ENCODE data around the gene DPF1. TPM values are rescaled to one million over a fixed set of nuclear protein-coding genes. Genes with fewer than 3 reads are reported as not detected.

Gene DPF1
- not detected for total RNA-seq

DNA sequence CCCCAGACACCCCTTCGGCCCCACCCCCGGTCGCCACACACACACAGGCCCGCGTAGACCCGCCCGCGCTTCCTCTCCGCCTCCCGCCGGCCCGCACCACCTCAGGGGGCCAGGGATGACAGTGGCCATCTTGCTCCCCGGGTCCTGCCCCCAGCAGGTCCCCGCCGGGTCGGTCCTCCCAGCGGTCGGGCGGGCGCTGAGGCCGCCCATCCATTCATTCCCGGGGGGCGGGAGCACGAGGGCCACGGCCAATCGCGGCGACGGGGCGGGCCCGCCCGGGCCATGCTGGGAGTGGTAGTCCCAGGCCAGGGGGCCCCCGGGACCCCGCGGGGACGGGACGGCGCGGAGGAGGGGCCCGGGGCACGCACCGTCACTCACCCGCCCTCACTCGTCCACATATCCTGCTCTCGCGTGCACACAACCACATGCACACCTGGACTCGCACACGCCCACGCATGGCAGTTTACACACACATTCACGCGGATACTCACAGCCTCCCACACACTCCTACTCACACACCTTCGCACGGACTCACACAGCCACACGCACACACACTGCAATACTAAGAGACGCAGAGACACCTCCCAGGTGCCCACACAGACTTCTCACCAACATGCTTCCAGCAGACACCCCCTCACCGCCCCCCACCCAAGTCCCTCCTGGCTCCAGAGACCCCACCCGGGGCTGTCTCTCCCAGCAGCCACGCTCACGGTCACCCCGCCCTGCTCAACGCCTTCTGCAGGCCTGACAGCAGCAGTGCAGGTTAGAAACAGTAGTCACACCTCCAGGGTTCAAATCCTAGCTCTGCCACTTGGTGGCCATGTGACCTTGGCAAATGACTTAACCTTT lies at the start of gene DPF1:
TSS of gene DPF1 (minus strand) at position 209 of the 849 bp plus-strand sequence. CDS start at position 129, 80 bp downstream.
- DNase-seq (ENCODE audit: low spot score in 2 of 2) = no peak
- intact Hi-C loops (cut with DNase I; ENCODE audit: low total_unique reads) = loop anchor here (10.0 kb wide), 2 partner anchors 79 to 319 kb away; partner anchors contain the start of genes SIPA1L3 and WDR87
- 5 to 9% methylated on average over 24 to 30 of the region's 61 CpGs for WGBS, 2 donors
- no peak within 1 kb of the TSS for H3K4me3 ChIP-seq (ENCODE audit: low read depth, poor library complexity, severe bottlenecking)
- TF ChIP-seq POLR2A (IDR thresholded peaks at IDR 0.05) = no peak
- TF ChIP-seq, protein P1, sequence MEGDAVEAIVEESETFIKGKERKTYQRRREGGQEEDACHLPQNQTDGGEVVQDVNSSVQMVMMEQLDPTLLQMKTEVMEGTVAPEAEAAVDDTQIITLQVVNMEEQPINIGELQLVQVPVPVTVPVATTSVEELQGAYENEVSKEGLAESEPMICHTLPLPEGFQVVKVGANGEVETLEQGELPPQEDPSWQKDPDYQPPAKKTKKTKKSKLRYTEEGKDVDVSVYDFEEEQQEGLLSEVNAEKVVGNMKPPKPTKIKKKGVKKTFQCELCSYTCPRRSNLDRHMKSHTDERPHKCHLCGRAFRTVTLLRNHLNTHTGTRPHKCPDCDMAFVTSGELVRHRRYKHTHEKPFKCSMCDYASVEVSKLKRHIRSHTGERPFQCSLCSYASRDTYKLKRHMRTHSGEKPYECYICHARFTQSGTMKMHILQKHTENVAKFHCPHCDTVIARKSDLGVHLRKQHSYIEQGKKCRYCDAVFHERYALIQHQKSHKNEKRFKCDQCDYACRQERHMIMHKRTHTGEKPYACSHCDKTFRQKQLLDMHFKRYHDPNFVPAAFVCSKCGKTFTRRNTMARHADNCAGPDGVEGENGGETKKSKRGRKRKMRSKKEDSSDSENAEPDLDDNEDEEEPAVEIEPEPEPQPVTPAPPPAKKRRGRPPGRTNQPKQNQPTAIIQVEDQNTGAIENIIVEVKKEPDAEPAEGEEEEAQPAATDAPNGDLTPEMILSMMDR (IDR thresholded peaks at IDR 0.05) = peak in 1 of 3 donors; percentile 29

DNA sequence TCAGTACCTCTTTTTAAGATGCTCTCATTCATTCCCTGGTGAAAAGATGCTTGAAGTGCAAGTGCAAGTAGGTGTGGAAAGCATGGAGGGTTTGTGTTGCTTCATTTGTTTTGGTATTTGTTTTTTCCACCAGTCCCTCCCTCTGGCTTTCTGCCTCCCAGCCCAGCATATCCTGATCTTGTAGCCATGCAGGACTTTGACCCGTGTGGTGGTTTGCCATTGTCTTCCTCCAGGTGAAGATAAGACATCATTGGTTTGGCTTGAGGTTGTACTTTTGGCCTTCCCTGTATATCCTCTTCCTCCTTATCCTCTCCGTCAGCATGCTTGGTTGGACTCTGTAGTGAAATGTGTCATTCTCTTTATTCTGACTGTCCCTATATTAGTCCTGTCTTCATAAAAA lies 49.5 kb upstream of the DPF1 start:
- TF ChIP-seq POLR2A (IDR thresholded peaks at IDR 0.05) = no peak
- TF ChIP-seq, protein P1 (IDR thresholded peaks at IDR 0.05) = no peak
- intact Hi-C loops (cut with DNase I; ENCODE audit: low total_unique reads) = no loop called here
- WGBS, 2 donors = 70 to 71% methylated on average over 2 of the region's 2 CpGs
- H3K4me3 ChIP-seq (ENCODE audit: low read depth, poor library complexity, severe bottlenecking) = no peak overlapping the region
- no peak for DNase-seq (ENCODE audit: low spot score in 2 of 2)

DNA sequence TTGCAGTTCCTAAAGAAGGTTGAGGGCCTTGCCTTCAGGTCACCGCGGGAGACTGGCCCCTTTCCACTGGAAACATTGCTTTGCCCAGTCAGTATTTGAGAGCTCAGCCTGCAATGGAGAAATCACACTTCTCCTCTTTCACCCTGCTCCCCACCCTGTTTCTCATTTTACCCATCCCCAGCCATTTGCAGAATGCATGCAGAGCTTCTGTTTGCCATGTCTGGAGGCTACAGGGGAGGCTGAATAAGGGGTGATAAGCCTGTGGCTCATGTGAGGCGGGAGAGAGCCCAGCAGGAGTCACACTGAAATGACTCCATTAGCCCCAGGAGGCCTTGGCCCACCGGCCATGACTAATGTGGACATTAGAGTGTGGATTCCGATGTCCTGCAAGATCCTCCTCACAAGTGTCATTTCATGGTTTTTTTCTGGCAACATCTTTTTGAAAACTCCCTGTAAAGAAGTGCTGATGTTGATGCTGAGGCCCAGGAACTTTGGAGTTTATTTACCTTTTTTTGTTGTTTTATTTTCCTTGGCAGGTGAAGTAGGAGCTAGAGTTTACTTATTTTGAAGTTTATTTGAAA lies 46.7 kb upstream of the DPF1 start:
- WGBS, 2 donors = 82 to 87% methylated on average over 5 of the region's 5 CpGs
- intact Hi-C loops (cut with DNase I; ENCODE audit: low total_unique reads) = no loop called here
- no peak for DNase-seq (ENCODE audit: low spot score in 2 of 2)
- TF ChIP-seq, protein P1 (IDR thresholded peaks at IDR 0.05) = no peak
- H3K4me3 ChIP-seq (ENCODE audit: low read depth, poor library complexity, severe bottlenecking) = no peak overlapping the region

DNA sequence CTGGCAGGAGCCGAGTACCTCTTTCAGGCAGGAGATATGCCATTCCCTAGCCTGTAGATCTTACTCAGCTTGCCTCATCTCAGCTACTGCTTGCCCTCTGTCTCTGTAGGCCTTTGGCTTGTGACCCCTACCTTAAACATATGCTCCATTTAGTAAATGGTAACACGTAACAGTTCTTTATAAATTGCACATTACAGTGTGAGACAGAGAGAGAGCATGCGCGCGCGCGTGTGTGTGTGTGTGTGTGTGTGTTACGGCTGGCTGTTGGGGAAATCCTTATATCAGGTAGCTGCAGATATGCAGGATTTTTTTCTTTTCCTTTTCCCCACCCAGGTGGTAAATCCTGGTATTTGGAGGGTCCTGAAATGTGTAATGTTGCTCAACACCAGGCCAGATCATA lies 44.5 kb upstream of the DPF1 start:
- DNase-seq (ENCODE audit: low spot score in 2 of 2) = no peak
- intact Hi-C loops (cut with DNase I; ENCODE audit: low total_unique reads) = no loop called here
- TF ChIP-seq, protein P1 (IDR thresholded peaks at IDR 0.05) = no peak
- TF ChIP-seq POLR2A (IDR thresholded peaks at IDR 0.05) = no peak
- no peak overlapping the region for H3K4me3 ChIP-seq (ENCODE audit: low read depth, poor library complexity, severe bottlenecking)
- WGBS, 2 donors = 37 to 58% methylated on average over 8 of the region's 8 CpGs

DNA sequence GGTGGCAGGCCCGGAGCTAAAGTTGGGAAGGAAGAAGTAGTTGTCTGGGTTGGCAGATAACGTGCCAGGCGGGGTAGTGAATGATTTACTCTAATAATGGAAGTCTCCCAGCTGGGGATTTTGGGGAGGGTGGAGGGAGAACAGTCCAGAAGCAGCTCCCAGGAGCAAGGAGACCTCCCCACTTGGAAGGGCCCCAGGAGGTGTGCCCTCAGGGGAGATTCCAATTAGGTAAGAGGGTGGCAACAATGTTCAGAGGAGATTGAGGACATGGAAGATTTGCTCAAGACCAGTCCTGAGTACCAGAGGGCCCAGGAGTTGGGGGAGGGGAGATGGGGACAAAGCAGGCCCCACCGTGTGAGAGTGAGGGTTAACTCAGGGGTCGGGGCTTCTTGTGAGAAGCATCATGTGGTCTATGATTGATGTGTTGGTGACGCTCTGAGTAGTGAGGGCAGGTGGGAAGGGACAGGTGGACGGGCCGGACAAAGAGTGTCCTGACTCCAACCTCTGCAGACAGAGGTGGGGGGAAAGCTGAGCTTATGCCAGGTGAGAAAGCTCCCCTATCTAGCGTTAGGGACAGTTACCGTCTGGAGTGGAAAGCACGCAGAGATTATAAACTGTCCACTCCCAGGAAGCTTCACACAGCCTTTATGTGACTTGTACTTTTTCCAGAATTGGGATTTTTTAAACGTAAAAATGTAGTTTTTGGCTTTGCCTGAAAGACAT lies 43.9 kb upstream of the DPF1 start:
- no peak for DNase-seq (ENCODE audit: low spot score in 2 of 2)
- H3K4me3 ChIP-seq (ENCODE audit: low read depth, poor library complexity, severe bottlenecking) = no peak overlapping the region
- intact Hi-C loops (cut with DNase I; ENCODE audit: low total_unique reads) = no loop called here
- no peak for TF ChIP-seq POLR2A (IDR thresholded peaks at IDR 0.05)
- TF ChIP-seq, protein P1 (IDR thresholded peaks at IDR 0.05) = no peak
- WGBS, 2 donors = 45 to 46% methylated on average over 12 of the region's 12 CpGs

Data from lower leg skin (tissue), 4 donors.